GM10266 (cell line): ENCODE data around the gene BTRC.

Source experiments
- DNase-seq: peaks from one replicate; pipeline ENCODE4 v3.0.0; 2012; ENCODE audit errors: extremely low spot score
- CTCF ChIP-seq: IDR thresholded peaks from 2 replicates; pipeline ENCODE4 v1.5.1; 2012; ENCODE audit warnings: mild to moderate bottlenecking, low read depth; ENCODE audit not compliant: control insufficient read depth, insufficient read depth; ENCODE audit errors: missing control alignments

BTRC gene

GRCh38 chr10:101353692-101354327 lies at the start of gene BTRC:
Gene BTRC, plus strand, starts transcription at chr10:101354165. Its CDS starts 16 bp downstream, at chr10:101354181.
- TF ChIP-seq CTCF = no peak
- DNase-seq = peak; percentile 94

- TF ChIP-seq CTCF = no peak
- no peak for DNase-seq
Measured at GRCh38 chr10:101304316-101304715, 49.6 kb upstream of the BTRC start.

GRCh38 chr10:101305320-101306241 lies 48.4 kb upstream of the BTRC start:
- no peak for DNase-seq
- TF ChIP-seq CTCF = no peak

DNA sequence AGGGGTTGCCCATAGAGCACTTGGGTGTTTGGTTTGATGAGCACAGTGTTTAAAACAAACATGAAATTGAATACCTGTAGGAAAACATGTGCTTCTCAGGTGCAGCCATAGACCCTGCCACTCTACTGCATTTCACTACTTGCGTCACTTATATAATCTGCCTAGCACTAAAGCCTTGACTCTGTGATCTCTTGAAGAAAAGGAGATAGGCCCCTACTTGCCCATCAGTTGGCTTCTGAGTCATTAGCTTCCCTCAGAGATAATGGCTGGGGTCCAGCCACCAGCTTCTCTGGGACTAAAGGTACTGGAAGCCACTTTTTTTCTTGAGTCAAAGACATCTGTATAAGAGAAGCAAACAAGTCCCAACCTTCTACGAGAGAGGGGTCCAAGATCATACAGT lies 45.9 kb upstream of the BTRC start:
- DNase-seq = no peak
- TF ChIP-seq CTCF = no peak

DNA sequence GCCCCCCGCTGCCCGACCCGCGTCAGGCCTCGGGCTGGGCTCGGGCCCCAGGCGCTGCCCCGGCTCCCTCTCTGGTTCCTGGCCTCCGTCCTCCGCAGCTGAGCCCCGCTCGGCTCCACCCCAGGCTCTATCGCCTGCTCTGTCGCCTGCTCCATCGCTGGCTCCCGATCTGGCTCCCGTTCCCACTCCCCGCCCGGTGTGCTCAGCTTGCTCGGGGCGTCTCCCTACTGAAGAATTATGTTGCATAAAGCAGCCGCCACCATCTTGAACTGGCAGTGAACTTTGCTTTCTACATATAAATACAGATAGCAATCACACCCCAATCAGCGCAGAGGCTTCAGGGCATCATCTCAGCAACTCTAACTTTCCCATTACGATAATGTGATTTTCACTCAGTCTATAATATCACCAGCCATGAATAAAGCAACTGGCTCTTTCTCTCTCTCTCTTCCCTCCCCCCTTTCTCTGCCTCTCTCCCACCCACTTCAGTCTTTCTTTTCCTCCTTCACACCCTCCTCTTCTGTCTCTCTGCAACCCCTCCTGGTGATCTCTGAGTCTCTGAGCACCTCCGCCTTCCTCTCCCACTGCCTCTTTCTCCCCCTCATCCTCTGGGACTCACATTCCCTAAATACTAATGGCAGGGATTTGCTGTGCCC lies 43.3 kb upstream of the BTRC start:
- no peak for DNase-seq
- TF ChIP-seq CTCF = no peak

GRCh38 chr10:101311185-101312066 lies 42.5 kb upstream of the BTRC start:
- TF ChIP-seq CTCF = no peak
- no peak for DNase-seq
